A549 (cell line): ENCODE data around the gene CEP128.

Experiments
- CHD2 ChIP-seq: fragments of 150-350 bp; IDR thresholded peaks from 2 replicates; pipeline ENCODE4 v1.6.1; 2014; ENCODE audit warnings: low read length; ENCODE audit not compliant: partially characterized antibody
- CTCF ChIP-seq: fragments of >200 bp; sonication (Bioruptor Twin); formaldehyde crosslinking; IDR thresholded peaks from 3 replicates; pipeline ENCODE4 v1.5.1; 2016
- EHF ChIP-seq: fragments of 250-450 bp; sonication (Bioruptor Pico); IDR thresholded peaks from 2 replicates; pipeline ENCODE4 v1.5.0; 2020; ENCODE audit warnings: mild to moderate bottlenecking
- ELK1 ChIP-seq: fragments of 150-350 bp; IDR thresholded peaks from 2 replicates; pipeline ENCODE4 v1.6.1; 2014; ENCODE audit warnings: low read depth, mild to moderate bottlenecking, low read length
- EP300 ChIP-seq, 2 experiments: fragments of >200 bp; sonication (Bioruptor Twin); formaldehyde crosslinking; IDR thresholded peaks; 2 replicates in 1 of 2; 3 replicates in 1 of 2; pipeline ENCODE4 v1.6.1; 2016 to 2017
- HDAC2 ChIP-seq: fragments of 200-600 bp; sonication (generic); IDR thresholded peaks from 2 replicates; pipeline ENCODE4 v1.6.1; 2016
- HMGXB4 ChIP-seq: fragments of 250-450 bp; sonication (Bioruptor Pico); IDR thresholded peaks from 2 replicates; pipeline ENCODE4 v1.5.0; 2021; ENCODE audit warnings: mild to moderate bottlenecking, moderate library complexity, borderline replicate concordance
- MAX ChIP-seq: IDR thresholded peaks from 2 replicates; pipeline ENCODE4 v1.6.1; 2012
- NPAS2 ChIP-seq: fragments of 250-450 bp; sonication (Bioruptor Pico); IDR thresholded peaks from 2 replicates; pipeline ENCODE4 v1.8.0; 2022; ENCODE audit warnings: mild to moderate bottlenecking, moderate library complexity, borderline replicate concordance
- POLR2A ChIP-seq: IDR thresholded peaks from 2 replicates; pipeline ENCODE4 v1.6.1; 2012; ENCODE audit warnings: mild to moderate bottlenecking, low read length

- no peak for TF ChIP-seq EP300 (IDR thresholded peaks at IDR 0.05)
- TF ChIP-seq ELK1: no peak
- no peak for TF ChIP-seq MAX
- no peak for TF ChIP-seq CTCF
- TF ChIP-seq EHF: no peak
- TF ChIP-seq CHD2: no peak
- no peak for TF ChIP-seq HDAC2
- TF ChIP-seq NPAS2: no peak
- TF ChIP-seq HMGXB4 (CRISPR knock-in tag): no peak
- TF ChIP-seq POLR2A: no peak
Observed at GRCh38 chr14:80554139-80554538, 387.4 kb downstream of the CEP128 start.
